HEK293 (cell line): ENCODE data around the gene TMEM179B.

Source experiments
- CTCF ChIA-PET: fragments of 350-600 bp; formaldehyde crosslinking; extraction: SDS; loops from one replicate; lab custom pipeline; 2021; ENCODE audit warnings: antibody characterized with exemption; lab: Yijun Ruan, JAX
- POLR2A ChIA-PET: fragments of 300-600 bp; formaldehyde crosslinking; extraction: SDS; loops from one replicate; lab custom pipeline; 2020; ENCODE audit warnings: antibody characterized with exemption, inconsistent platforms; lab: Yijun Ruan, JAX
- H3K27ac ChIP-seq: fragments of 200-500 bp; sonication (Bioruptor generic); 2 replicates; pipeline ENCODE4 v1.5.1; 2014; ENCODE audit warnings: low read depth, low read length, control low read depth, inconsistent platforms; ENCODE audit errors: extremely low read depth
- H3K36me3 ChIP-seq, 2 experiments: fragments of 200-500 bp in 1 of 2; sonication (Bioruptor generic) in 1 of 2; 1 replicate in 1 of 2; 2 replicates in 1 of 2; pipeline ENCODE4 v1.5.1; 2014 to 2017; ENCODE audit warnings: inconsistent platforms in 2 of 2, low read length in 2 of 2; ENCODE audit not compliant: control insufficient read depth in 2 of 2, insufficient read depth in 1 of 2
- H3K4me1 ChIP-seq: fragments of 200-500 bp; sonication (Bioruptor generic); 2 replicates; pipeline ENCODE4 v1.5.1; 2014; ENCODE audit warnings: mild to moderate bottlenecking, low read length, inconsistent platforms; ENCODE audit not compliant: control insufficient read depth, insufficient read depth
- H3K4me3 ChIP-seq: 2 replicates; pipeline ENCODE4 v1.5.1; 2011; ENCODE audit warnings: low read depth, mild to moderate bottlenecking, control low read depth, low read length, moderate library complexity
- H3K9me3 ChIP-seq: fragments of 200-500 bp; sonication (Bioruptor generic); 2 replicates; pipeline ENCODE4 v1.5.1; 2014; ENCODE audit warnings: low read depth, low read length, inconsistent platforms; ENCODE audit not compliant: control insufficient read depth, insufficient read depth
- HIC1 ChIP-seq: fragments of 450-650 bp; formaldehyde crosslinking; IDR thresholded peaks from 2 replicates; pipeline ENCODE4 v1.5.1; 2016; ENCODE audit warnings: missing biosample characterization, missing genetic modification characterization
- HOXD13 ChIP-seq: sonication (generic); formaldehyde crosslinking; IDR thresholded peaks from 2 replicates; pipeline ENCODE4 v1.8.0; 2022; ENCODE audit warnings: missing genetic modification reagents, borderline replicate concordance
- KLF10 ChIP-seq: fragments of 450-650 bp; IDR thresholded peaks from 2 replicates; pipeline ENCODE4 v1.5.1; 2018; ENCODE audit warnings: missing biosample characterization, mild to moderate bottlenecking, missing genetic modification characterization
- KLF17 ChIP-seq: fragments of 450-650 bp; formaldehyde crosslinking; IDR thresholded peaks from 2 replicates; pipeline ENCODE4 v1.5.1; 2016; ENCODE audit warnings: missing biosample characterization, missing genetic modification characterization
- SCRT2 ChIP-seq: fragments of 450-650 bp; formaldehyde crosslinking; IDR thresholded peaks from 2 replicates; pipeline ENCODE4 v1.5.1; 2016; ENCODE audit warnings: missing biosample characterization, missing genetic modification characterization
- ZBTB48 ChIP-seq: fragments of 450-650 bp; formaldehyde crosslinking; IDR thresholded peaks from 2 replicates; pipeline ENCODE4 v1.5.1; 2016; ENCODE audit warnings: missing biosample characterization, missing genetic modification characterization
- ZFP3 ChIP-seq: fragments of 450-650 bp; formaldehyde crosslinking; IDR thresholded peaks from 2 replicates; pipeline ENCODE4 v1.5.1; 2016; ENCODE audit warnings: low read depth, missing biosample characterization, missing genetic modification characterization
- ZFP37 ChIP-seq: fragments of 450-650 bp; formaldehyde crosslinking; IDR thresholded peaks from 2 replicates; pipeline ENCODE4 v1.5.1; 2016; ENCODE audit warnings: missing biosample characterization, missing genetic modification characterization
- ZNF2 ChIP-seq: fragments of 450-650 bp; formaldehyde crosslinking; IDR thresholded peaks from 2 replicates; pipeline ENCODE4 v1.5.1; 2016; ENCODE audit warnings: missing biosample characterization, missing genetic modification characterization
- ZNF214 ChIP-seq: fragments of 450-650 bp; formaldehyde crosslinking; IDR thresholded peaks from 2 replicates; pipeline ENCODE4 v1.5.1; 2017; ENCODE audit warnings: missing biosample characterization, mild to moderate bottlenecking, missing genetic modification characterization, borderline replicate concordance
- ZNF26 ChIP-seq: fragments of 450-650 bp; formaldehyde crosslinking; IDR thresholded peaks from 2 replicates; pipeline ENCODE4 v1.5.1; 2016; ENCODE audit warnings: missing biosample characterization, missing genetic modification characterization
- ZNF280D ChIP-seq: fragments of 450-650 bp; formaldehyde crosslinking; IDR thresholded peaks from 2 replicates; pipeline ENCODE4 v1.5.1; 2016; ENCODE audit warnings: missing biosample characterization, missing genetic modification characterization
- ZNF335 ChIP-seq: fragments of 450-650 bp; formaldehyde crosslinking; conservative IDR thresholded peaks from 2 replicates; pipeline ENCODE4 v1.5.1; 2016; ENCODE audit warnings: missing biosample characterization, missing genetic modification characterization
- ZNF354C ChIP-seq: fragments of 450-650 bp; formaldehyde crosslinking; IDR thresholded peaks from 2 replicates; pipeline ENCODE4 v1.5.1; 2016; ENCODE audit warnings: missing biosample characterization, missing genetic modification characterization, low read depth, borderline replicate concordance
- ZNF555 ChIP-seq: fragments of 450-650 bp; formaldehyde crosslinking; conservative IDR thresholded peaks from 2 replicates; pipeline ENCODE4 v1.5.1; 2017; ENCODE audit warnings: missing biosample characterization, mild to moderate bottlenecking, missing genetic modification characterization, inconsistent platforms
- ZNF610 ChIP-seq: fragments of 450-650 bp; formaldehyde crosslinking; IDR thresholded peaks from 2 replicates; pipeline ENCODE4 v1.5.1; 2016; ENCODE audit warnings: missing biosample characterization, missing genetic modification characterization, borderline replicate concordance
- ZNF658 ChIP-seq: fragments of 450-650 bp; formaldehyde crosslinking; IDR thresholded peaks from 2 replicates; pipeline ENCODE4; 2016; ENCODE audit warnings: missing biosample characterization, missing genetic modification characterization
- ZNF670 ChIP-seq: fragments of 450-650 bp; formaldehyde crosslinking; IDR thresholded peaks from 2 replicates; pipeline ENCODE4 v1.5.1; 2016; ENCODE audit warnings: missing biosample characterization, missing genetic modification characterization, low read depth
- ZNF792 ChIP-seq: fragments of 450-650 bp; formaldehyde crosslinking; IDR thresholded peaks from 2 replicates; pipeline ENCODE4 v1.5.1; 2016; ENCODE audit warnings: missing biosample characterization, missing genetic modification characterization
- ZSCAN5A ChIP-seq: fragments of 450-650 bp; formaldehyde crosslinking; IDR thresholded peaks from 2 replicates; pipeline ENCODE4 v1.5.1; 2016; ENCODE audit warnings: missing biosample characterization, missing genetic modification characterization

The TMEM179B gene

GRCh38 chr11:62811659-62812058, 24.5 kb downstream of the TMEM179B start:
- POLR2A ChIA-PET: interaction anchor here (0.6 to 2.9 kb wide), 6 partner anchors 10 to 30 kb away, joined by 3 to 14 read pairs (median 4); partner anchors contain the start of genes STX5, TEX54 and TMEM179B
- no peaks in the 10 kb centered on the region for H3K9me3 ChIP-seq

GRCh38 chr11:62816557-62816956, 29.4 kb downstream of the TMEM179B start:
- Histone ChIP-seq H3K4me3 (no peak overlapping the region), H3K4me1 (no peaks in the 10 kb centered on the region), H3K36me3 (peaks cover 25 to 54% of the 10 kb centered on the region in 2 experiments; a peak in 2 of 3 replicates), H3K9me3 (no peaks in the 10 kb centered on the region), H3K27ac (no peak overlapping the region)
- CTCF ChIA-PET: interaction anchor here (0.9 to 1.8 kb wide), 4 partner anchors 13 to 159 kb away, joined by 4 to 5 read pairs (median 4); partner anchors contain the start of gene TEX54
- POLR2A ChIA-PET: interaction anchor here (1.2 to 3.2 kb wide), 3 partner anchors 11 to 25 kb away, joined by 4 to 11 read pairs (median 9); partner anchors contain the start of genes NXF1, STX5 and TEX54
- TF ChIP-seq ZNF792 (tag by site-specific recombination) (no peak), SCRT2 (tag by site-specific recombination) (no peak), ZNF555 (tag by site-specific recombination) (no peak), ZFP37 (tag by site-specific recombination) (no peak), ZNF670 (tag by site-specific recombination) (no peak), ZNF280D (tag by site-specific recombination) (no peak), ZNF214 (tag by site-specific recombination) (no peak)

More at GRCh38 chr11:62811659-62812058, 24.5 kb downstream of the TMEM179B start:
- no peak overlapping the region for H3K27ac ChIP-seq
- H3K4me3 ChIP-seq: no peak overlapping the region
- TF ChIP-seq ZNF354C (tag by site-specific recombination) (no peak), HOXD13 (CRISPR knock-in tag) (no peak), KLF10 (tag by site-specific recombination) (no peak), ZNF658 (no peak), ZNF335 (tag by site-specific recombination) (no peak), ZFP3 (tag by site-specific recombination) (no peak), ZNF2 (tag by site-specific recombination) (no peak), KLF17 (tag by site-specific recombination) (no peak), ZNF26 (no peak), ZNF610 (no peak), ZSCAN5A (no peak), HIC1 (tag by site-specific recombination) (no peak), ZBTB48 (tag by site-specific recombination) (no peak)
- H3K36me3 ChIP-seq: peaks cover 10 to 26% of the 10 kb centered on the region in 2 experiments; a peak in 2 of 3 replicates
- H3K4me1 ChIP-seq: no peaks in the 10 kb centered on the region
- CTCF ChIA-PET: interaction anchor here (0.6 to 0.8 kb wide), 5 partner anchors 21 to 1051 kb away, joined by 3 to 5 read pairs (median 4); no protein-coding TSS in a partner anchor
